Skeletal muscle tissue (tissue), 4 donors: Measurements from ENCODE around the gene CTNNA2. TPM values are rescaled to one million over a fixed set of nuclear protein-coding genes. Genes with fewer than 3 reads are reported as not detected.

Experiments
- H3K27ac ChIP-seq: one replicate; pipeline ENCODE4 v1.7.0; 2013; ENCODE audit warnings: mild to moderate bottlenecking, low read depth, low read length, inconsistent platforms
- H3K27me3 ChIP-seq, 3 donors: one replicate each; pipeline ENCODE4 v1.7.0; 2013; ENCODE audit warnings: low read length in 3 of 3; ENCODE audit not compliant: control insufficient read depth in 3 of 3, insufficient read depth in 3 of 3
- H3K36me3 ChIP-seq, 3 donors: one replicate each; pipeline ENCODE4 v1.7.0; 2013; ENCODE audit warnings: low read length in 3 of 3; ENCODE audit not compliant: control insufficient read depth in 3 of 3, insufficient read depth in 3 of 3
- H3K4me1 ChIP-seq, 3 donors: one replicate each; pipeline ENCODE4 v1.7.0; 2013; ENCODE audit warnings: low read length in 3 of 3, mild to moderate bottlenecking in 3 of 3; ENCODE audit not compliant: control insufficient read depth in 3 of 3, insufficient read depth in 3 of 3
- H3K4me3 ChIP-seq, 3 donors: one replicate each; pipeline ENCODE4 v1.7.0; 2013; ENCODE audit warnings: low read length in 3 of 3
- H3K9ac ChIP-seq, 3 donors: one replicate each; pipeline ENCODE4 v1.7.0; 2013; ENCODE audit warnings: low read length in 3 of 3, mild to moderate bottlenecking in 3 of 3, moderate library complexity in 2 of 3, low read depth in 1 of 3
- H3K9me3 ChIP-seq, 3 donors: one replicate each; pipeline ENCODE4 v1.7.0; 2013; ENCODE audit warnings: low read length in 3 of 3; ENCODE audit not compliant: control insufficient read depth in 3 of 3
- total RNA-seq: library from RNA; depleted of rRNA; stranded (reverse); fragments of >200 nt; gene quantifications from one replicate; pipeline ENCODE4 v1.2.3, GENCODE V29; 2014
- donor health status: Osteomylitis.

The CTNNA2 gene
- total RNA-seq, 1 donor from 2014 or later = 1.0 TPM

DNA sequence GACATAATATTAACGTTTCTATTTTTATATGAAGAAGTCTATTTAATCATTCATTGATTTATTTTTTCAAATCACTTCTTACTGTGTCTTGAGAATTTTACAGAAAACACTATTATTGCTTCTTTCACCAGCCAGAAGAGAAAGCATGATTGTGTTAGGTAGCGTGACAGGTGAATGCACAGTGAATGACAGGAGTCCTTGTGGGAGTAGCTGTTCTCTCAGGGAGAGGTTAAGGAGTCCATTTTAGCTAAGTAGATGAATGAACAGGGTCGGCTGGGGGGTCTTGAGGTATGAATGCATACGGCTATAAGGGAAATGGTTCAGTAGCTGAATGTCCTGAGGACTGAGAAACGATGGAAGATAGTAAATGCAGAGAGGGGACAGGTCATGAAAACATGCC, 56.2 kb downstream of the CTNNA2 start:
- H3K27me3 ChIP-seq = no peaks in the 10 kb centered on the region
- no peak overlapping the region for H3K4me3 ChIP-seq
- H3K36me3 ChIP-seq = no peaks in the 10 kb centered on the region
- H3K9me3 ChIP-seq = no peaks in the 10 kb centered on the region
- H3K27ac ChIP-seq = no peak overlapping the region
- H3K4me1 ChIP-seq = no peaks in the 10 kb centered on the region
- no peak overlapping the region for H3K9ac ChIP-seq

DNA sequence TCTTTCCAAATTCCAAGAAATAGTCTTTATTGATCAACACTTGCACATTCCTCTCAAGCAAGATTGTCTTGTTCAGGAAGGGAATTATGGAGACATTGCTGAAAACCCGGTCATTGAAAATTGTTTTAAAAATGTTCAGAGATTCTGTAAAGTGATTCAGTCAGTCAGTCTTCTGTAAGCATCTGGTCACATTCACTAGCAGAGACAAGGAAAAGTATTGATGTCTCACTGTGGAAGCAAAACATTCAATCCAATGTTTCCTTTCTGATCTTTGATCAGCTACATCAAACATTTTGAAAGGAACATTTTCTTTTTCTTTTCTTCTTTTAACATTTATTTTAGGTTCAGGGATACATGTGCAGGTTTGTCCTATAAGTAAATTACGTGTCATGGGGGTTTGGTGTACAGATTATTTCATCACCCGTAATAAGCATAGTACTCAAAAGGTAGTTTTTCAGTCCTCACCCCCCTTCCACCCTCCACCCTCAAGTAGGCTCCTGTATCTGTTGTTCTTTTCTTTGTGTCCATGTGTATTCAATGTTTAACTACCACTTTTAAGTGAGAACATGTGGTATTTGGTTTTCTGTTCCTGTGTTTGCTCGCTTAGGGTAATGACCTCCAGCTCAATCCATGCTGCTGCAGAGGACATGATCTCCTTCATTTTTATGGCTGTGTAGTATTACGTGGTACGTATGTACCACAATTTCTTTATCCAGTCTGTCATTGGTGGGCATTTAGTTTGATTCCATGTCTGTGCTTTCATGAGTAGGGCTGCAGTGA, 61.2 kb downstream of the CTNNA2 start:
- Histone ChIP-seq H3K36me3 (no peaks in the 10 kb centered on the region), H3K9ac (no peak overlapping the region), H3K4me1 (no peaks in the 10 kb centered on the region), H3K4me3 (no peak overlapping the region), H3K27me3 (no peaks in the 10 kb centered on the region), H3K27ac (no peak overlapping the region), H3K9me3 (no peaks in the 10 kb centered on the region)

DNA sequence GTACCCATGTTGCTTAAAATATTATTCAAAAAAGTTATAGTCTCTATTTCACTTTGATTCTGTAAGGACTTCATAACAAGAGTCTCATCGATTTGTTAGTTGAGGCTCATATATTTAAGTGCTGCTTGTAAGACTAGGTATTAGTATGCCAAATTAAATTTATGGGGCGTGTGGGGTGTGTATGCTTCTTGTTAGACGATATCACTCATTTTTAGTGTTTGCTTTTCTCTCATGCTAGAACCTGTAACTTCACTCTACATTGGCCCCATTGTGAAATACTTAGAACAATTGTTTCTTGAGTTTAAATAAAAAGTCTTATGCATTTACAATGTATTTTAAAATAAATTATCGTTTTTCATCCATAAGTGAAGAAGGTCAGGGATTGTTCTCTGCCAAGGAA, 63.6 kb downstream of the CTNNA2 start:
- Histone ChIP-seq H3K36me3 (no peaks in the 10 kb centered on the region), H3K4me1 (no peaks in the 10 kb centered on the region), H3K4me3 (no peak overlapping the region), H3K27me3 (no peaks in the 10 kb centered on the region), H3K9ac (no peak overlapping the region), H3K27ac (no peak overlapping the region), H3K9me3 (no peaks in the 10 kb centered on the region)

DNA sequence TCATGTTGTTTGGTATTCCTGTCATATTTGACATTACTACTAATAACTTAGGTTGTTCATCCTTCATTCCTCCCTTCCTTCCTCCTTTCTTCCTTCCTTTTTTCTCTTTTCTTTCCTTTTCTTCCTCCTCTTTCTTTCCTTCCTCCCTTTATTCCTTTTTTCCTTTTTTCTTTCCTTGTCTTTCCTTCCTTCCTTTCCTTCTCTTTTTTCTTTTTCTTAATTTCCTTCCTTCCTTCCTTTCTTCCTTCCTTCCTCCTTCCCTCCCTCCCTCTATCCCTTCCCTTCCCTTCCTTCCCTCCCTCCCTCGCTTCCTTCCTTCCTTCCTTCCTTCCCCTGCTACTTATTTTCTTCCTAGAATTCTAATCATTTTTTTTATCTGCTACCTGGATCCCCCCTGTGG, 66.1 kb downstream of the CTNNA2 start:
- Histone ChIP-seq H3K4me3 (no peak overlapping the region), H3K27me3 (no peaks in the 10 kb centered on the region), H3K9me3 (no peaks in the 10 kb centered on the region), H3K9ac (no peak overlapping the region), H3K27ac (no peak overlapping the region), H3K36me3 (no peaks in the 10 kb centered on the region), H3K4me1 (no peaks in the 10 kb centered on the region)

DNA sequence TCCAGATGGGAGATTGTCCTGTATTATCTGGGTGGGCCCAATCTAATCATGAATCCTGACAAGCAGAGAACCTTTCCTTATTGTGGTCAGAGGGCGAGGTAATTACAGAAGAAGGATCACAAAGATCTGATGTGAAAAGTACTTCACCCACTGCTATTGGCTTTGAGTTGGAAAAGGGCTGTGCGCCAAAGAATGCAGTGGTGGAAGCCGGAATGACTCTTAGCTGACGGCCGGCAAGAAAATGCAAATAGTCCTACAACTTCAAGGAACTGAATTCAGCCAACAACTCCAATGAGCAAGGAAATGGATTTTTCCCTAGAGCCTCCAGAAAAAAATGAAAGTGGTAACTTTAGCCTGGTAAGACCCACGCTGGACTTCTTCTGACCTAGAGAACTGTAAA, 67.3 kb downstream of the CTNNA2 start:
- no peak overlapping the region for H3K27ac ChIP-seq
- no peaks in the 10 kb centered on the region for H3K27me3 ChIP-seq
- H3K4me3 ChIP-seq = no peak overlapping the region
- no peaks in the 10 kb centered on the region for H3K36me3 ChIP-seq
- H3K4me1 ChIP-seq = no peaks in the 10 kb centered on the region
- H3K9ac ChIP-seq = no peak overlapping the region
- no peaks in the 10 kb centered on the region for H3K9me3 ChIP-seq

DNA sequence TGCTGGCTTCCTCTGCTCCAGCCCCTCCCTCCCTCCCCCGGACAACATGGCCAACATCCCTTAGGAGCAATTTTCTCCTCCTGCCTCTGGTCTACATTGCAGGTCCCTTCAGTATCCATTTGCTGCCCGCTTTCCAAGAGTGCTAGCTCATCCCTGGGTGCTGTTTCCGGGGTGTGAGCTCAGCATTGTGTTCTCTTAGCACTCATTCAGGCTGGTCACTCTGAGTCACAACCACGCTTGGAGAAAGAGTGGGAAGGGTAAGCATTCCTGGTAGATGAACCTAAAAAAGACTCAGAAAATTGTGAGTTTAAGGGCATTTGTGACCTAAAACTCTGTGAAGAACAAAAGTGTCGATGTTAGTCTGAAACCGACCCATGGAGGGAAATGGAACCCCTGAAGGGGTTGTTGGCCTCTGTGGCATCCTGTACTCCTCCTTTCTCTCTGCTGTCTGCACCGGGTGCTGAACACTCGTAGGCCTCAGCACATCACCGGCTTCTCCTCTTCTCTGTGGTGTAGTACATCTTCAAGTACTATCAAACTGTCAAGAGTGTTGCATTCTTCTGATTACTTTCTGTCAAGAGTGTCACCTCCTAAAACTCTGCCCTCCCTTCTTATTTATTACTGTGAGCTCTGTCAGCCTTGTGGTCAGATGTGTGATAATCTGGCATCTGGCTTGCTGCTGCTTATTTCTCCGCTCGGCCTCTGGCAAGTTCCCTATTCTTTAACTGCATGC, 73.0 kb downstream of the CTNNA2 start:
- Histone ChIP-seq H3K4me3 (no peak overlapping the region), H3K27ac (no peak overlapping the region), H3K36me3 (no peaks in the 10 kb centered on the region), H3K9ac (no peak overlapping the region), H3K4me1 (no peaks in the 10 kb centered on the region), H3K27me3 (no peaks in the 10 kb centered on the region), H3K9me3 (no peaks in the 10 kb centered on the region)

DNA sequence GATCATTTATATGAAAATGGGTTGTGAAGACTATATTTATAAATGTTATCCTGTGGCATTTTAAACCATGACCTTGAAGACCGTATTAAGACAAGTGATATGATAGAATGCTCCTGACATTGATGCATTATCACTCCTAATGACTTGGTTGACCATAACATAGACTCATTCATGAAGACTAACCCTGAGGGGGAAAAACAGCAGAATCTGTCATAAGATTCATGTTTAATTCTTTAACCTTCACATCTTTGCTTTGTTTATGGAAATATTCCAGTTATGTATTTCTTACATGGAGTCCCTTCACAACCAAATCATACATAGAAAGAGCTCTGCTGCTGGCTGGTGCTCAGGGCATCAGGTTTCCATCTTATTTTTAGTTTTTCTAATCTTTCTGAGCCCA, 78.4 kb downstream of the CTNNA2 start:
- Histone ChIP-seq H3K4me1 (no peaks in the 10 kb centered on the region), H3K27me3 (no peaks in the 10 kb centered on the region), H3K9ac (no peak overlapping the region), H3K4me3 (no peak overlapping the region), H3K36me3 (no peaks in the 10 kb centered on the region), H3K27ac (no peak overlapping the region), H3K9me3 (no peaks in the 10 kb centered on the region)

DNA sequence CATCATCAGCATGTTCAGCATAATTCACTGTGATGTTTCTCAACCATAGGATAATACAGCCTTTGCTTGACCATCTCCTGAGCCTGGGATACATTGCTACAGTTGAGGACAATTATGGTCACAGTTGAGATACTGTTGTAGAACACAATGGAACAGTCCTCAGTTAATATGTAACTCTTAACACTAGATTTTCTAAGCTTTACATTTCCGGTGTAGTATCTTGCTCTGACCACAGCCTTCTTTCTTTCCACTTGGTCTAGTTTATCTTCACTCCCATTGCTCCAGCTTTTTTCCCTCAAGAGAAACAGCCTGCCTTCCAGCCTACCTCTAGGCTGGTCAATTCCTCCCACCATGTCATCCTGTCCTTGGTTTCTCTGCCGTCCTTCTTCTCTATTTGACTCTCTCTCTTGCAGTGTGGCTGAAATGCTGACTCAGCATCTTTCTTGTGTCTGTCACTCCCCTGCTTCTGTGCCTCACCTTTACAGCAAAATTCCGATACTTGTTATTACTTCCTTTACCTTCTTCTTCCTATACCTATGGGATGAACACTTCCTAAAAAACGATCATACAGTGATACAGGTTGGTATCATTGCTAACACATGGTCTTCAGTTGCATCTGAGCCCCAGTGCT, 80.5 kb downstream of the CTNNA2 start:
- Histone ChIP-seq H3K4me1 (no peaks in the 10 kb centered on the region), H3K4me3 (no peak overlapping the region), H3K27me3 (no peaks in the 10 kb centered on the region), H3K36me3 (no peaks in the 10 kb centered on the region), H3K9me3 (no peaks in the 10 kb centered on the region), H3K27ac (no peak overlapping the region), H3K9ac (no peak overlapping the region)

DNA sequence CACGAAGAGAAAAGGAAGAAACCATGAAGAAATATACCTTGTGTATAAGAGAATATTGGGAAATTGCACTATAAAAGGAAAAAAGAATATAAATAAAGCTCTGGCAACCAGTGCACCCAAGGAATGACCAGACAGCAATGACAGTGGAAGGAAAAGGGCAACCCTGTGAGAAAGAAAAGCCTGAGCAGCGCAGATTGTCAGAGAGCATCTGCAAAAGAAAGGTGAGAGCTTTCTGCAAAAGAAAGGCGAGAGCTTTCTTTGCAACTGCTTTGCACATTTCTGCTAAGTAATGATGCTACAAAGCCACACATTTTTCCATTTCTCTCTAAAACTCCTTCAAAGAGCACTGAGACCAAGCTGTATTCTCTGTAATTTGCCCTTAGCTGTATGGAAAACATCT, 83.6 kb downstream of the CTNNA2 start:
- H3K36me3 ChIP-seq = no peaks in the 10 kb centered on the region
- H3K4me3 ChIP-seq = no peak overlapping the region
- H3K9me3 ChIP-seq = no peaks in the 10 kb centered on the region
- H3K27me3 ChIP-seq = no peaks in the 10 kb centered on the region
- no peak overlapping the region for H3K27ac ChIP-seq
- no peak overlapping the region for H3K9ac ChIP-seq
- no peaks in the 10 kb centered on the region for H3K4me1 ChIP-seq

DNA sequence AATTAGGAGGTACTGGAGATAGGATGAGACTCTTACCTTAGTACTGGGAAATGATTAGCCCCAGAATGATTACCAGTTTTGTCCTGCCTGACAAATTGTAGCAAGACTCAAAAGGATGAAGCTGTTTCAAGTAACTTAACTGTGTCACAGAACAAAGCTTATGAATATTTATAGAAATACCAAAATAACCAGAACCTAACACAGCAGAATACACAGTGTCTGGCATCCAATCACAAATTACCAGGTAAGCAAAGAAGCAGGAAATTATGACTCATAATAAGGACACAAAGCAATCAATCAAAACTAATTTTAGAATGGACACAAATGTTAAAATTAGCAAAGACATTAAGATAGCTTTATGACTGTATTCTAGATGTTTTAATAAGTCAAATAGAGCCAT, 91.9 kb downstream of the CTNNA2 start:
- Histone ChIP-seq H3K27ac (no peak overlapping the region), H3K27me3 (no peaks in the 10 kb centered on the region), H3K4me3 (no peak overlapping the region), H3K9ac (no peak overlapping the region), H3K4me1 (no peaks in the 10 kb centered on the region), H3K36me3 (no peaks in the 10 kb centered on the region), H3K9me3 (no peaks in the 10 kb centered on the region)
